Nephron progenitor cell (in vitro differentiated cells): Measurements from ENCODE around the gene BACE2.

Experiments used
- DNase-seq: peaks from one replicate; pipeline ENCODE4 v3.0.0; 2021
- H3K27ac Mint-ChIP-seq: 2 replicates; pipeline ENCODE4 v1.8.0; 2021; ENCODE audit warnings: mild to moderate bottlenecking, moderate library complexity, mixed read lengths
- H3K27me3 Mint-ChIP-seq: 2 replicates; pipeline ENCODE4 v1.8.0; 2021; ENCODE audit warnings: mild to moderate bottlenecking, low read depth, mixed read lengths; ENCODE audit not compliant: poor library complexity
- H3K36me3 Mint-ChIP-seq: 2 replicates; pipeline ENCODE4 v1.8.0; 2021; ENCODE audit warnings: low read depth, mixed read lengths
- H3K4me1 Mint-ChIP-seq: 2 replicates; pipeline ENCODE4 v1.8.0; 2021; ENCODE audit warnings: mixed read lengths
- H3K4me3 Mint-ChIP-seq: 2 replicates; pipeline ENCODE4 v1.8.0; 2021; ENCODE audit warnings: mild to moderate bottlenecking, moderate library complexity, mixed read lengths
- H3K9me3 Mint-ChIP-seq: 2 replicates; pipeline ENCODE4 v1.8.0; 2021; ENCODE audit warnings: mild to moderate bottlenecking, moderate library complexity, mixed read lengths
- TF ChIP-seq, protein P1 (sequence below): fragments of 200-600 bp; sonication (generic); IDR thresholded peaks from 2 replicates; pipeline ENCODE4 v1.5.0; 2021; ENCODE audit warnings: antibody characterized with exemption

BACE2 gene

GRCh38 chr21:41316200-41317062 is 148.5 kb downstream of the BACE2 start, which contains the start of gene FAM3B:
TSS of gene FAM3B (plus strand) at chr21:41316801. CDS start at chr21:41316880, 79 bp downstream.
- H3K4me1 Mint-ChIP-seq = peaks cover 18% of the 10 kb centered on the region
- H3K9me3 Mint-ChIP-seq = no peaks in the 10 kb centered on the region
- H3K36me3 Mint-ChIP-seq = no peaks in the 10 kb centered on the region
- peak; percentile 64 for DNase-seq
- H3K4me3 Mint-ChIP-seq = peak within 1 kb of the TSS; percentile 78
- TF ChIP-seq, protein P1, sequence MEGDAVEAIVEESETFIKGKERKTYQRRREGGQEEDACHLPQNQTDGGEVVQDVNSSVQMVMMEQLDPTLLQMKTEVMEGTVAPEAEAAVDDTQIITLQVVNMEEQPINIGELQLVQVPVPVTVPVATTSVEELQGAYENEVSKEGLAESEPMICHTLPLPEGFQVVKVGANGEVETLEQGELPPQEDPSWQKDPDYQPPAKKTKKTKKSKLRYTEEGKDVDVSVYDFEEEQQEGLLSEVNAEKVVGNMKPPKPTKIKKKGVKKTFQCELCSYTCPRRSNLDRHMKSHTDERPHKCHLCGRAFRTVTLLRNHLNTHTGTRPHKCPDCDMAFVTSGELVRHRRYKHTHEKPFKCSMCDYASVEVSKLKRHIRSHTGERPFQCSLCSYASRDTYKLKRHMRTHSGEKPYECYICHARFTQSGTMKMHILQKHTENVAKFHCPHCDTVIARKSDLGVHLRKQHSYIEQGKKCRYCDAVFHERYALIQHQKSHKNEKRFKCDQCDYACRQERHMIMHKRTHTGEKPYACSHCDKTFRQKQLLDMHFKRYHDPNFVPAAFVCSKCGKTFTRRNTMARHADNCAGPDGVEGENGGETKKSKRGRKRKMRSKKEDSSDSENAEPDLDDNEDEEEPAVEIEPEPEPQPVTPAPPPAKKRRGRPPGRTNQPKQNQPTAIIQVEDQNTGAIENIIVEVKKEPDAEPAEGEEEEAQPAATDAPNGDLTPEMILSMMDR = no peak
- H3K27ac Mint-ChIP-seq = no peak within 1 kb of the TSS
- peaks cover 75% of the 10 kb centered on the region for H3K27me3 Mint-ChIP-seq

DNA sequence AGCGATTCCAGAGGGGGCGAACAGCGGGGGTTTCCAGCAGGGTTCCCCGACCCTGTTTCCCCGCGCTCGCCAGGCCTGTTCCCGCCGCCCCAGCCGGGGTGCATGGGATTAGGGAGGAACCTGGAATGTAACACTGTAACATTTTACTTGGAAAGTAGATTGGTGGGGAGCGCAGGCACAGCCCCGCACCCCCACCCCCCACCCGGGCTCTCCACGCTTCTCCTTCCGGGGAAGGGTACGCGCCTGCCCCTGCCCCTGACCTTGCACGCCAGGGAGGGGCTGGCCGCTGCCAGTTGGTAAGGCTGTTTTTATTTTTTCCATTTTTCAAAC is 149.1 kb downstream of the BACE2 start:
- Mint-ChIP-seq H3K4me3 (peak overlapping the region; percentile 78), H3K27ac (no peak overlapping the region), H3K4me1 (peaks cover 23% of the 10 kb centered on the region), H3K36me3 (no peaks in the 10 kb centered on the region), H3K9me3 (no peaks in the 10 kb centered on the region), H3K27me3 (peaks cover 72% of the 10 kb centered on the region)
- no peak for DNase-seq
- TF ChIP-seq, protein P1 = no peak

DNA sequence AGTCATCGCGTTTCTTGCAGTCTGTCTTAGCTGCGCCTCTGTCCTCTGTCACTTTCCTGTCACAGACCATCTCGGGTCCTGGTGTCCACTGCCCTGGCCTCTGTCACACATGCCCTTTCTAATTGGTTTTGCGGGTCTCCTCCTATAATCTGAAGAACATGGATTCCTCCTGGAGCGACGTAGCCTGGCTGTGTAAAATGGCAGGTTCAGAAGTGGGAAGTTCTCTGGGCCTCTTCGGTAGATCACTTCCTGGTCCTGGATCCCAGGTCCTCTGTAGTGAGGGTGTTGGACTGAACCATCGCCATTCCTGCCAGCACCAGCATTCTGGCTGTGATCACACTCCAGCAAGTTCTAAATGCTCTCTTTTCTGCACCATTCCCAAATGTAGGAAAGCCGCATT is 149.5 kb downstream of the BACE2 start:
- no peaks in the 10 kb centered on the region for H3K9me3 Mint-ChIP-seq
- no peaks in the 10 kb centered on the region for H3K36me3 Mint-ChIP-seq
- H3K4me1 Mint-ChIP-seq = peaks cover 25% of the 10 kb centered on the region
- no peak overlapping the region for H3K27ac Mint-ChIP-seq
- H3K27me3 Mint-ChIP-seq = peaks cover 72% of the 10 kb centered on the region
- TF ChIP-seq, protein P1 = no peak
- DNase-seq = no peak
- peak overlapping the region; percentile 78 for H3K4me3 Mint-ChIP-seq

GRCh38 chr21:41318218-41318617 is 150.3 kb downstream of the BACE2 start:
- no peak overlapping the region for H3K27ac Mint-ChIP-seq
- H3K4me1 Mint-ChIP-seq = peaks cover 32% of the 10 kb centered on the region
- no peaks in the 10 kb centered on the region for H3K9me3 Mint-ChIP-seq
- no peak for DNase-seq
- peaks cover 67% of the 10 kb centered on the region for H3K27me3 Mint-ChIP-seq
- no peak overlapping the region for H3K4me3 Mint-ChIP-seq
- no peaks in the 10 kb centered on the region for H3K36me3 Mint-ChIP-seq
- TF ChIP-seq, protein P1 = no peak

DNA sequence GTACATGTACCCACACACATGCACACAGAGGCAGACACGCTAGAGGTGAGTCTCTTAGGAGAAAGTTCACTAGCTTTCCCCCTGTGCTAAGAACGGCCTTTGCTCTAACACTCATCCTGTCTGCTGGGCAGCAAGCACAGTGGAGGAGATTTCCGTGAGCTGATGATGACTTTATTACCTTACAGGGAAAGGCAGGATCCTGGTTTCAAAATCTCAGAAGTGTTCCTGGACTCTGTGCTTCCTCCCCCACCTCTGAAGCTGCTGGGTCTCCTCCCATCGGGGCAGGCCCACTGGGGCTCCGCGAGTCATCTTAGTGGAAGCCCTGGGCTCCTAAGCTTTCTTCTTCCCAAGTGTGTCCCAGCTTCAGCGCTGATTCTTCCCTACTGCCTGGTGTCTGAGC is 151.3 kb downstream of the BACE2 start:
- Mint-ChIP-seq H3K4me3 (no peak overlapping the region), H3K27ac (no peak overlapping the region), H3K4me1 (peaks cover 36% of the 10 kb centered on the region), H3K36me3 (no peaks in the 10 kb centered on the region), H3K27me3 (peaks cover 60% of the 10 kb centered on the region), H3K9me3 (no peaks in the 10 kb centered on the region)
- TF ChIP-seq, protein P1 = no peak
- no peak for DNase-seq
